HL-60 (cell line): Measurements from ENCODE around the gene RALGAPB.

Experiments used
- CTCF ChIP-seq: IDR thresholded peaks from one replicate; pipeline ENCODE4 v1.5.1; 2011; ENCODE audit warnings: low read length, control low read depth, inconsistent platforms; ENCODE audit not compliant: insufficient read depth
- GABPA ChIP-seq: IDR thresholded peaks from 2 replicates; pipeline ENCODE4 v1.6.1; 2012; ENCODE audit warnings: low read depth
- POLR2AphosphoS5 ChIP-seq: IDR thresholded peaks from 2 replicates; pipeline ENCODE4 v1.6.1; 2012; ENCODE audit warnings: low read depth
- SPI1 ChIP-seq: IDR thresholded peaks from 2 replicates; pipeline ENCODE4 v1.6.1; 2012; ENCODE audit warnings: low read depth, mild to moderate bottlenecking, borderline replicate concordance
- TF ChIP-seq, protein P1 (sequence below): IDR thresholded peaks from 2 replicates; pipeline ENCODE4 v1.6.1; 2012; ENCODE audit warnings: low read depth; ENCODE audit not compliant: insufficient replicate concordance

GRCh38 chr20:38441916-38442315 lies 30.7 kb upstream of the RALGAPB start:
- no peak for TF ChIP-seq CTCF
- TF ChIP-seq POLR2AphosphoS5: no peak
- TF ChIP-seq, protein P1, sequence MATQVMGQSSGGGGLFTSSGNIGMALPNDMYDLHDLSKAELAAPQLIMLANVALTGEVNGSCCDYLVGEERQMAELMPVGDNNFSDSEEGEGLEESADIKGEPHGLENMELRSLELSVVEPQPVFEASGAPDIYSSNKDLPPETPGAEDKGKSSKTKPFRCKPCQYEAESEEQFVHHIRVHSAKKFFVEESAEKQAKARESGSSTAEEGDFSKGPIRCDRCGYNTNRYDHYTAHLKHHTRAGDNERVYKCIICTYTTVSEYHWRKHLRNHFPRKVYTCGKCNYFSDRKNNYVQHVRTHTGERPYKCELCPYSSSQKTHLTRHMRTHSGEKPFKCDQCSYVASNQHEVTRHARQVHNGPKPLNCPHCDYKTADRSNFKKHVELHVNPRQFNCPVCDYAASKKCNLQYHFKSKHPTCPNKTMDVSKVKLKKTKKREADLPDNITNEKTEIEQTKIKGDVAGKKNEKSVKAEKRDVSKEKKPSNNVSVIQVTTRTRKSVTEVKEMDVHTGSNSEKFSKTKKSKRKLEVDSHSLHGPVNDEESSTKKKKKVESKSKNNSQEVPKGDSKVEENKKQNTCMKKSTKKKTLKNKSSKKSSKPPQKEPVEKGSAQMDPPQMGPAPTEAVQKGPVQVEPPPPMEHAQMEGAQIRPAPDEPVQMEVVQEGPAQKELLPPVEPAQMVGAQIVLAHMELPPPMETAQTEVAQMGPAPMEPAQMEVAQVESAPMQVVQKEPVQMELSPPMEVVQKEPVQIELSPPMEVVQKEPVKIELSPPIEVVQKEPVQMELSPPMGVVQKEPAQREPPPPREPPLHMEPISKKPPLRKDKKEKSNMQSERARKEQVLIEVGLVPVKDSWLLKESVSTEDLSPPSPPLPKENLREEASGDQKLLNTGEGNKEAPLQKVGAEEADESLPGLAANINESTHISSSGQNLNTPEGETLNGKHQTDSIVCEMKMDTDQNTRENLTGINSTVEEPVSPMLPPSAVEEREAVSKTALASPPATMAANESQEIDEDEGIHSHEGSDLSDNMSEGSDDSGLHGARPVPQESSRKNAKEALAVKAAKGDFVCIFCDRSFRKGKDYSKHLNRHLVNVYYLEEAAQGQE: no peak
- TF ChIP-seq GABPA: no peak
- no peak for TF ChIP-seq SPI1
